HCT116 (cell line): ENCODE measurements around the gene TBC1D17. TPM values are rescaled to one million over a fixed set of nuclear protein-coding genes. Genes with fewer than 3 reads are reported as not detected.

Experiments
- ATAC-seq: fragments of 200-7000 bp; cut with Tn5 transposase; 2 replicates; pipeline ENCODE4 v1.9.1; 2020; ENCODE audit warnings: mild to moderate bottlenecking, moderate library complexity
- BruUV-seq: library from RNA; stranded (reverse); fragments of 400-500 nt; replicated peaks from 2 replicates; lab custom pipeline; 2021; lab: Mats Ljungman, UMichigan
- CTCF ChIA-PET: fragments of 300-600 bp; sonication (Branson Sonifier 250); formaldehyde crosslinking; loops from one replicate; lab custom pipeline; 2021; ENCODE audit warnings: antibody characterized with exemption; lab: Charles Lee
- POLR2A ChIA-PET: fragments of 300-600, 350-600 bp; sonication (Branson Sonifier 250); formaldehyde crosslinking; loops from one replicate; lab custom pipeline; 2021; ENCODE audit warnings: antibody characterized with exemption; lab: Charles Lee
- RAD21 ChIA-PET, 2 experiments: fragments of 300-600 bp; sonication (Branson Sonifier 250); formaldehyde crosslinking; loops; one replicate each; lab custom pipeline; 2023; ENCODE audit warnings: low total read pairs in 2 of 2; ENCODE audit not compliant: uncharacterized antibody in 2 of 2, unreplicated experiment in 2 of 2, low non-redundant PET in 1 of 2; lab: Charles Lee
- DNase-seq: peaks from one replicate; pipeline ENCODE4 v3.0.0-alpha.2; 2010; ENCODE audit warnings: low read depth, low spot score
- H2AFZ ChIP-seq: fragments of 200-600 bp; shearing (Covaris generic), sonication (generic); 2 replicates; pipeline ENCODE4 v1.6.1; 2017; ENCODE audit warnings: low read depth, mixed run types, mixed read lengths, antibody characterized with exemption, low read length; ENCODE audit not compliant: poor library complexity, severe bottlenecking
- H3K27ac ChIP-seq: 2 replicates; pipeline ENCODE4 v1.5.1; 2012; ENCODE audit warnings: low read depth, low read length
- H3K27me3 ChIP-seq: fragments of 200-600 bp; sonication (generic); 2 replicates; pipeline ENCODE4 v1.6.1; 2016; ENCODE audit warnings: mixed run types, low read length, mixed read lengths; ENCODE audit not compliant: insufficient read depth
- H3K36me3 ChIP-seq, 2 experiments: fragments of 200-500 bp in 1 of 2; fragments of 200-600 bp in 1 of 2; sonication (Bioruptor generic) in 1 of 2; sonication (generic) in 1 of 2; 2 replicates each; pipeline versions ENCODE4 v1.5.1 to v1.6.1; 2014 to 2016; ENCODE audit warnings: low read length in 2 of 2, inconsistent platforms in 1 of 2, mixed read lengths in 1 of 2, mixed run types in 1 of 2; ENCODE audit not compliant: insufficient read depth in 2 of 2, control insufficient read depth in 1 of 2
- H3K4me1 ChIP-seq, 2 experiments: fragments of 200-600 bp in 1 of 2; sonication (generic) in 1 of 2; 2 replicates each; pipeline versions ENCODE4 v1.5.1 to v1.6.1; 2012 to 2017; ENCODE audit warnings: low read length in 2 of 2, inconsistent platforms in 1 of 2, mild to moderate bottlenecking in 1 of 2, mixed read lengths in 1 of 2, mixed run types in 1 of 2, moderate library complexity in 1 of 2; ENCODE audit not compliant: insufficient read depth in 2 of 2, control insufficient read depth in 1 of 2
- H3K4me2 ChIP-seq: fragments of 200-600 bp; sonication (generic); 2 replicates; pipeline ENCODE4 v1.6.1; 2017; ENCODE audit warnings: mixed run types, low read length, mixed read lengths
- H3K4me3 ChIP-seq, 2 experiments: fragments of 200-600 bp in 1 of 2; sonication (generic) in 1 of 2; replicated peaks in 1 of 2; 2 replicates each; pipeline ENCODE4 v1.5.1; 2011 to 2016; ENCODE audit warnings: low read length in 2 of 2, control low read depth in 1 of 2, low read depth in 1 of 2, mild to moderate bottlenecking in 1 of 2, mixed read lengths in 1 of 2, mixed run types in 1 of 2
- H3K79me2 ChIP-seq: fragments of 200-600 bp; sonication (generic); 2 replicates; pipeline ENCODE4 v1.6.1; 2017; ENCODE audit warnings: mild to moderate bottlenecking, mixed run types, low read length, moderate library complexity, mixed read lengths; ENCODE audit not compliant: insufficient read depth
- H3K9ac ChIP-seq: fragments of 200-600 bp; sonication (generic); 2 replicates; pipeline ENCODE4 v1.6.1; 2016; ENCODE audit warnings: low read length, mixed read lengths
- H3K9me2 ChIP-seq: fragments of 200-600 bp; sonication (generic), shearing (Covaris generic); 2 replicates; pipeline ENCODE4 v1.6.1; 2017; ENCODE audit warnings: mixed run types, mild to moderate bottlenecking, moderate library complexity; ENCODE audit not compliant: insufficient read depth
- H3K9me3 ChIP-seq, 2 experiments: fragments of 200-500 bp in 1 of 2; fragments of 200-600 bp in 1 of 2; sonication (Bioruptor generic) in 1 of 2; sonication (generic) in 1 of 2; 2 replicates each; pipeline ENCODE4 v1.6.1; 2014 to 2017; ENCODE audit warnings: low read length in 2 of 2, mixed read lengths in 2 of 2, inconsistent platforms in 1 of 2, low read depth in 1 of 2, mild to moderate bottlenecking in 1 of 2, mixed run types in 1 of 2, moderate library complexity in 1 of 2; ENCODE audit not compliant: control insufficient read depth in 1 of 2, insufficient read depth in 1 of 2
- H4K20me1 ChIP-seq: fragments of 200-600 bp; sonication (generic), shearing (Covaris generic); 2 replicates; pipeline ENCODE4 v1.6.1; 2017; ENCODE audit warnings: mixed run types, mild to moderate bottlenecking, moderate library complexity; ENCODE audit not compliant: insufficient read depth
- EGR1 ChIP-seq: IDR thresholded peaks from 2 replicates; pipeline ENCODE4 v1.6.1; 2012; ENCODE audit warnings: low read depth
- ELF1 ChIP-seq: IDR thresholded peaks from 2 replicates; pipeline ENCODE4 v1.6.1; 2012; ENCODE audit warnings: low read depth, borderline replicate concordance
- FOSL1 ChIP-seq: IDR thresholded peaks from 2 replicates; pipeline ENCODE4 v1.6.1; 2012; ENCODE audit warnings: low read depth
- POLR2AphosphoS5 ChIP-seq: IDR thresholded peaks from 2 replicates; pipeline ENCODE4 v1.6.1; 2011; ENCODE audit warnings: mild to moderate bottlenecking, low read depth, low read length, moderate library complexity
- YY1 ChIP-seq: IDR thresholded peaks from 2 replicates; pipeline ENCODE4 v1.6.1; 2011; ENCODE audit warnings: low read length, low read depth, moderate library complexity, mild to moderate bottlenecking; ENCODE audit not compliant: insufficient replicate concordance; ENCODE audit errors: extremely low read depth
- ZFX ChIP-seq: fragments of 450-650 bp; IDR thresholded peaks from 2 replicates; pipeline ENCODE4 v1.6.1; 2017
- intact Hi-C: fragments of 100-400 bp; cut with micrococcal nuclease; formaldehyde crosslinking; loops from 2 replicates; pipeline ENCODE4 v1.10.0; 2022
- total RNA-seq: library from RNA; stranded (reverse); gene quantifications from one replicate; pipeline ENCODE4 v1.2.1, GENCODE V29; 2021; ENCODE audit not compliant: unreplicated experiment
- TF ChIP-seq, protein P1 (sequence below), 3 experiments: fragments of 200-600 bp in 1 of 3; sonication (generic) in 1 of 3; IDR thresholded peaks in 2 of 3; conservative IDR thresholded peaks in 1 of 3; 2 replicates each; pipeline ENCODE4 v1.5.1; 2012 to 2017; ENCODE audit warnings: low read depth in 2 of 3, low read length in 2 of 3, antibody characterized with exemption in 1 of 3, borderline replicate concordance in 1 of 3, control low read depth in 1 of 3, mild to moderate bottlenecking in 1 of 3, mixed read lengths in 1 of 3, mixed run types in 1 of 3, moderate library complexity in 1 of 3; ENCODE audit not compliant: insufficient read depth in 1 of 3
- TF ChIP-seq, protein P2 (sequence below): IDR thresholded peaks from 2 replicates; pipeline ENCODE4 v1.6.1; 2012; ENCODE audit warnings: low read depth

Gene TBC1D17
- total RNA-seq, 1 experiment from 2014 or later = 32.9 TPM

DNA sequence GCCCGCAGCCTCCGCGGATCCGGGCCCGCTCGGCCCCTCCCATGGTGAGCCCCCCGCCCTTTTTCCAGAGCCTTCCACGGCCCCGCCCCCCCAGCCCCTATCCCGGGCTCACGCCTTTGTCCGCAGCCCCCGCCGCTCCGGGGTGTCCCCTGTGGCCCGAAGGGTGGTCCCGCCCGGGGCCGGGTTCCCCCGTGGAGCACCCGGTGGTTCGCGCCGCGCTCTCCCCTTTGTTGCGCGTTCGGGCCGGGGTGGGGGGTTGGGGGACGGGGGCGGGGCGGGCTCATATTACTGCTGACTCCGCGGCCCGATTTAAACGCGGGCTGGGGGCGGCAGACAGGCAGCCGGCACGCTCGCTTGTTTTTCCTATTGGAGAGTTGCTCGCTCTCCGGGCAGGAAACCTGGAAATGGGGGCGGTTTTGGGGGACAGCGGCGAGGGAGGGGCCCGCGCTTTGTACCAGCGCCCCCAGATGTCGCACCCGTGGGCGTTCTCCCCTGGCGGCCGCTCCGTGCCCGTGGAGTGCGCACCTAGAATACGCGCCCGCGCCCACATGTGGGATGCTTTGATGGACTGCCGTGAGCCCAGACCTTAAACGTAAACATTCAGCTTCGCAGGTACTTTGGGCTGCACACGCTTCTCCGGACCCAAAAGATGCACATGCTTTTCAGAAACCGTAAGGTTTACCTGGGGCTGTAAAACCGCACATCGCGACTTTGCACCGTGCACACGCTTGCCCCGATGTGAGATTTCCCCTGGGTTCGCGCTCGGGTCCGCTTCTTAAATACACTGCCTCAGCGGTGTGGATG, 25.8 kb upstream of the TBC1D17 start:
- TF ChIP-seq EGR1 = peak; percentile 42; the same call in 1 of the 2 replicates
- no peak for TF ChIP-seq ELF1
- no peaks in the 10 kb centered on the region for H3K9me3 ChIP-seq
- CTCF ChIA-PET = interaction anchor here (1.5 kb wide), 1 partner anchor 12 kb away, joined by 3 read pairs; no protein-coding TSS in a partner anchor
- peaks cover 4 to 5% of the 10 kb centered on the region in 2 experiments; a peak in 3 of 4 replicates for H3K36me3 ChIP-seq
- H3K79me2 ChIP-seq = peaks cover 44% of the 10 kb centered on the region
- H3K4me2 ChIP-seq = peak overlapping the region; percentile 98
- peak overlapping the region; percentile 85 to 90 for H3K4me3 ChIP-seq
- H4K20me1 ChIP-seq = no peaks in the 10 kb centered on the region
- H3K4me1 ChIP-seq = peaks cover 34 to 42% of the 10 kb centered on the region in 2 experiments
- BruUV-seq = no TSS peak
- RAD21 ChIA-PET = no interaction called here
- intact Hi-C loops = no loop called here
- ATAC-seq (peak; percentile 7), DNase-seq (no peak)
- H2AFZ ChIP-seq = no peak overlapping the region
- H3K27ac ChIP-seq = peak overlapping the region; percentile 91
- H3K27me3 ChIP-seq = no peaks in the 10 kb centered on the region
- H3K9ac ChIP-seq = peak overlapping the region; percentile 97
- no peaks in the 10 kb centered on the region for H3K9me2 ChIP-seq
- POLR2A ChIA-PET = interaction anchor here (2.3 kb wide), 1 partner anchor 175 kb away, joined by 7 read pairs; the partner anchor contains the start of gene PRMT1

DNA sequence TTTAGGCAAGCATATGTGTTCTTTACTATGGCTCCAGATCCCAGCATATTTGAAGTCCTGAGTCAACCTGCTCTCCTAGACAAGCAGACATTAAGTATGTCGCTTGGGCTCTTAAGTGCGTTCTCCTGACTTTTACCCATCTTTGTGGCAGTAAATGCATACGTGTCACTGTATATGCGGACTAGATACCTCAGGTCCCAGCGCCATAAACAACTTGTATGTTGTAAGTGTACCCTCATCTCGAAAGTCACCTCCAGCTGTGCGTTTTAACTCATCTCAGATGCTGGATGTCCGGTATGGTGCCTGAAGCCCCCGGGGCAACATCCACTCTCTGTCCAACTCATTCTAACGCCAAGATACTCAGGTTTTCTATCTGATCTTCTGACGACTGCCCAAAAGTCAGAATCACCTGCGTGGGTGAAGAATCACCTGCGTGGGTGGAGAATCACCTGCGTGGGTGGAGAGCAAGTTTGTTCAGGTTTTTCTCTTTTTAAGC, 24.8 kb upstream of the TBC1D17 start:
- DNase-seq (no peak), ATAC-seq (no peak)
- Histone ChIP-seq H4K20me1 (no peaks in the 10 kb centered on the region), H3K9me3 (no peaks in the 10 kb centered on the region), H3K79me2 (peaks cover 44% of the 10 kb centered on the region), H3K36me3 (peaks cover 5 to 6% of the 10 kb centered on the region in 2 experiments; a peak in 3 of 4 replicates), H3K27ac (peak overlapping the region; percentile 91), H3K4me3 (peak overlapping the region; percentile 85 to 90), H2AFZ (no peak overlapping the region), H3K27me3 (no peaks in the 10 kb centered on the region), H3K9ac (peak overlapping the region; percentile 97; the same call in 1 of the 2 replicates), H3K4me1 (peaks cover 32 to 40% of the 10 kb centered on the region in 2 experiments)
- intact Hi-C loops = no loop called here
- CTCF ChIA-PET = no interaction called here
- RAD21 ChIA-PET = no interaction called here
- POLR2A ChIA-PET = no interaction called here
- TF ChIP-seq ZFX = no peak
- no peak for TF ChIP-seq EGR1
- TF ChIP-seq POLR2AphosphoS5 = no peak
- TF ChIP-seq, protein P1, sequence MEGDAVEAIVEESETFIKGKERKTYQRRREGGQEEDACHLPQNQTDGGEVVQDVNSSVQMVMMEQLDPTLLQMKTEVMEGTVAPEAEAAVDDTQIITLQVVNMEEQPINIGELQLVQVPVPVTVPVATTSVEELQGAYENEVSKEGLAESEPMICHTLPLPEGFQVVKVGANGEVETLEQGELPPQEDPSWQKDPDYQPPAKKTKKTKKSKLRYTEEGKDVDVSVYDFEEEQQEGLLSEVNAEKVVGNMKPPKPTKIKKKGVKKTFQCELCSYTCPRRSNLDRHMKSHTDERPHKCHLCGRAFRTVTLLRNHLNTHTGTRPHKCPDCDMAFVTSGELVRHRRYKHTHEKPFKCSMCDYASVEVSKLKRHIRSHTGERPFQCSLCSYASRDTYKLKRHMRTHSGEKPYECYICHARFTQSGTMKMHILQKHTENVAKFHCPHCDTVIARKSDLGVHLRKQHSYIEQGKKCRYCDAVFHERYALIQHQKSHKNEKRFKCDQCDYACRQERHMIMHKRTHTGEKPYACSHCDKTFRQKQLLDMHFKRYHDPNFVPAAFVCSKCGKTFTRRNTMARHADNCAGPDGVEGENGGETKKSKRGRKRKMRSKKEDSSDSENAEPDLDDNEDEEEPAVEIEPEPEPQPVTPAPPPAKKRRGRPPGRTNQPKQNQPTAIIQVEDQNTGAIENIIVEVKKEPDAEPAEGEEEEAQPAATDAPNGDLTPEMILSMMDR (IDR thresholded peaks at IDR 0.05 in 2 of 3, conservative IDR thresholded peaks at IDR 0.05 in 1 of 3; ENCODE audit: borderline replicate concordance in 1 of 3, insufficient read depth in 1 of 3, low read depth in 2 of 3, low read length in 2 of 3) = no peak
- TF ChIP-seq, protein P2, sequence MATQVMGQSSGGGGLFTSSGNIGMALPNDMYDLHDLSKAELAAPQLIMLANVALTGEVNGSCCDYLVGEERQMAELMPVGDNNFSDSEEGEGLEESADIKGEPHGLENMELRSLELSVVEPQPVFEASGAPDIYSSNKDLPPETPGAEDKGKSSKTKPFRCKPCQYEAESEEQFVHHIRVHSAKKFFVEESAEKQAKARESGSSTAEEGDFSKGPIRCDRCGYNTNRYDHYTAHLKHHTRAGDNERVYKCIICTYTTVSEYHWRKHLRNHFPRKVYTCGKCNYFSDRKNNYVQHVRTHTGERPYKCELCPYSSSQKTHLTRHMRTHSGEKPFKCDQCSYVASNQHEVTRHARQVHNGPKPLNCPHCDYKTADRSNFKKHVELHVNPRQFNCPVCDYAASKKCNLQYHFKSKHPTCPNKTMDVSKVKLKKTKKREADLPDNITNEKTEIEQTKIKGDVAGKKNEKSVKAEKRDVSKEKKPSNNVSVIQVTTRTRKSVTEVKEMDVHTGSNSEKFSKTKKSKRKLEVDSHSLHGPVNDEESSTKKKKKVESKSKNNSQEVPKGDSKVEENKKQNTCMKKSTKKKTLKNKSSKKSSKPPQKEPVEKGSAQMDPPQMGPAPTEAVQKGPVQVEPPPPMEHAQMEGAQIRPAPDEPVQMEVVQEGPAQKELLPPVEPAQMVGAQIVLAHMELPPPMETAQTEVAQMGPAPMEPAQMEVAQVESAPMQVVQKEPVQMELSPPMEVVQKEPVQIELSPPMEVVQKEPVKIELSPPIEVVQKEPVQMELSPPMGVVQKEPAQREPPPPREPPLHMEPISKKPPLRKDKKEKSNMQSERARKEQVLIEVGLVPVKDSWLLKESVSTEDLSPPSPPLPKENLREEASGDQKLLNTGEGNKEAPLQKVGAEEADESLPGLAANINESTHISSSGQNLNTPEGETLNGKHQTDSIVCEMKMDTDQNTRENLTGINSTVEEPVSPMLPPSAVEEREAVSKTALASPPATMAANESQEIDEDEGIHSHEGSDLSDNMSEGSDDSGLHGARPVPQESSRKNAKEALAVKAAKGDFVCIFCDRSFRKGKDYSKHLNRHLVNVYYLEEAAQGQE = no peak
- TF ChIP-seq YY1 = no peak
- no peak for TF ChIP-seq FOSL1
- TF ChIP-seq, all 23 proteins: peak for 0
- Histone ChIP-seq H3K4me2 (peak overlapping the region; percentile 98), H3K9me2 (no peaks in the 10 kb centered on the region)
- BruUV-seq = TSS peak; percentile 72
